Nephron (organoid): Measurements from ENCODE around the gene TP53BP1.

ENCODE experiments used
- H3K27ac Mint-ChIP-seq, 3 experiments: 2 replicates each; pipeline ENCODE4 v1.8.0; 2020; ENCODE audit warnings: mixed read lengths in 3 of 3, mild to moderate bottlenecking in 2 of 3, moderate library complexity in 1 of 3
- H3K27me3 Mint-ChIP-seq: 2 replicates; pipeline ENCODE4 v1.8.0; 2021; ENCODE audit warnings: low read depth, mild to moderate bottlenecking, moderate library complexity, mixed read lengths
- H3K36me3 Mint-ChIP-seq: 2 replicates; pipeline ENCODE4 v1.8.0; 2020; ENCODE audit warnings: low read depth, mixed read lengths
- H3K4me1 Mint-ChIP-seq: 2 replicates; pipeline ENCODE4 v1.8.0; 2020; ENCODE audit warnings: mixed read lengths
- H3K4me3 Mint-ChIP-seq, 3 experiments: 2 replicates each; pipeline ENCODE4 v1.8.0; 2020; ENCODE audit warnings: mild to moderate bottlenecking in 3 of 3, mixed read lengths in 3 of 3, moderate library complexity in 2 of 3
- H3K9me3 Mint-ChIP-seq: 2 replicates; pipeline ENCODE4 v1.8.0; 2020; ENCODE audit warnings: mixed read lengths
- CTCF ChIP-seq, 3 experiments: fragments of 200-600 bp; sonication (generic); IDR thresholded peaks; one replicate each; pipeline ENCODE4 v1.5.0; 2021; ENCODE audit warnings: antibody characterized with exemption in 3 of 3; ENCODE audit not compliant: unreplicated experiment in 3 of 3

TP53BP1 gene

DNA sequence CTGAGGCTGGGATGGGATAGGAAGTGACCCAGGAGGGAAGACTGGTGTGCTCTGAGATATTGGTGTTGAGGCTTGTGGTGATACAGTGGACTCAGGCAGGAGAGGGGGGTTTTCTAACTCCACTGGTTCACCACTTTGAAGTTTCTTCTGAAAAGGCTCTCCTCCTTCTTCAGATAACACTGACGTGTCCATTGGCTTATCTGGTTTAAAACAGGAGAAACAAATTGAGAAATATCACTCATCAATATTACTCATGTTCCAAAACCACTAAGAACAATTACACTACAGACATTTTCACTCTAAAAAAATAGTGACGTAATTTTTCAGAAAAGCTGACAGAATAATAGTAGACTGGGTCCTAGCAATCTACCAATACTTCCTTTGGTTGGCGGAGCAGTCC is 23.1 kb downstream of the TP53BP1 start:
- Mint-ChIP-seq H3K4me1 (no peaks in the 10 kb centered on the region), H3K36me3 (peaks cover 90% of the 10 kb centered on the region), H3K4me3 (no peak overlapping the region), H3K9me3 (no peaks in the 10 kb centered on the region), H3K27me3 (no peaks in the 10 kb centered on the region), H3K27ac (no peak overlapping the region)
- no peak for TF ChIP-seq CTCF (IDR thresholded peaks at IDR 0.05; ENCODE audit: unreplicated experiment in 3 of 3)

DNA sequence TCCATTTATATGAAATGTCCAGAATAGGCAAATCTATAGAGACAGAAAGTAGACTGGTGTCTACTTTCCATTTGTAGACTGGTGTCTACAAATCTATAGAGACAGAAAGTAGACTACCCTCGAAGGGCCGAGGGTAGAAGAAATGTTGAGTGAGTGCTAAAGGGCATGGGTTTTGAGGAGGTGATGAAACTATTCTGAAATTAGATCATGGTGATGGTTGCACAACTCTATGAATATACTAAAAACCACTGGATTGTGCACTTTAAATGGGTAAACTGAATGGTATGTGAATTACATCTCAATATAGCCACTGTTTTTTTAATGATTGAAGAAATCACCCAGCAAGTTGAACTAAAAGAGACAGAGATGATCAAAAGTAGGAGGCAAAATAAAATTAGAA is 27.9 kb downstream of the TP53BP1 start:
- Mint-ChIP-seq H3K27ac (no peak overlapping the region), H3K36me3 (peaks cover 81% of the 10 kb centered on the region), H3K9me3 (no peaks in the 10 kb centered on the region), H3K4me1 (no peaks in the 10 kb centered on the region), H3K27me3 (no peaks in the 10 kb centered on the region), H3K4me3 (no peak overlapping the region)
- TF ChIP-seq CTCF (IDR thresholded peaks at IDR 0.05; ENCODE audit: unreplicated experiment in 3 of 3), result no peak

DNA sequence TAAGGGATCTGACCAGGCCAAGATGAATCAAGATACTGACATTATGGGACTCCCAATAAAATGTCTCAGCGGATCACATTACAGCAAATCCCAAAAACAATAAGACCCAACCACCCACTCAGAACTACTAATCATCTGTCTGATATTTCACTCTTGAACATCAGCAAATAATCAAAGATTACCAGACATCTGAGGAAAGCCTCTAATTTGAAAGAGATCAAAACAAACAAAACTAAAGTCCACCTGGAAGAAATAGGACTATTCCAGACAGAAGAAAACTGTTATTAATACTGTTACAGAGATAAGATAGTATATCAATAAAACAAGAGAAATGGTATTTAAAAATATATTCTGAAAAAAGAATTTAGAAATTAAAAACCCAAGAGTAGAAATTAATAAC is 29.0 kb downstream of the TP53BP1 start:
- Mint-ChIP-seq H3K27me3 (no peaks in the 10 kb centered on the region), H3K9me3 (no peaks in the 10 kb centered on the region), H3K4me1 (no peaks in the 10 kb centered on the region), H3K4me3 (no peak overlapping the region), H3K27ac (no peak overlapping the region), H3K36me3 (peaks cover 76% of the 10 kb centered on the region)
- no peak for TF ChIP-seq CTCF (IDR thresholded peaks at IDR 0.05; ENCODE audit: unreplicated experiment in 3 of 3)

- no peaks in the 10 kb centered on the region for H3K4me1 Mint-ChIP-seq
- no peak overlapping the region for H3K27ac Mint-ChIP-seq
Measured at GRCh38 chr15:43463507-43463906, 29.4 kb downstream of the TP53BP1 start.

DNA sequence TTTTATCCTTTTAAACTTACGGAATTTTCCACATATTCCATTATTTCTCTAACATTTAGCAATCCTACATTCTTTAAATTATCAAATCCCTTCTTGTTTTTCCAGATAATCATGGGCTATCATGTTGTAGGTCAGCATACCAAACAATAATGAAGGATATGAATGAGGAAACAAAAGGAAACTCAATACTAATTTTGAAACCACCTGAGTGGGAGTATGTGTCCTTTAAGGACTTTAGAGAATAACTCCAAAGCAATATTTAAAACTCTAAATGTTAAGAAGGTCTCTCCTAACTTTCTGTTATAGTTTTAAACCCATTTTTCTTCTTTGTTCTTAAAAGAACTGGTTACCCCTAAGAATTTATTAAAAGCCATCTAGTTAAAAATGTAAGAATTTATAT is 43.0 kb downstream of the TP53BP1 start:
- no peaks in the 10 kb centered on the region for H3K4me1 Mint-ChIP-seq
- peaks cover 58% of the 10 kb centered on the region for H3K36me3 Mint-ChIP-seq
- no peak overlapping the region for H3K27ac Mint-ChIP-seq
- TF ChIP-seq CTCF (IDR thresholded peaks at IDR 0.05; ENCODE audit: unreplicated experiment in 3 of 3), result no peak
- H3K4me3 Mint-ChIP-seq, result no peak overlapping the region
- no peaks in the 10 kb centered on the region for H3K9me3 Mint-ChIP-seq
- no peaks in the 10 kb centered on the region for H3K27me3 Mint-ChIP-seq

More at GRCh38 chr15:43463507-43463906, 29.4 kb downstream of the TP53BP1 start:
- peaks cover 71% of the 10 kb centered on the region for H3K36me3 Mint-ChIP-seq
- H3K9me3 Mint-ChIP-seq, result no peaks in the 10 kb centered on the region
- H3K4me3 Mint-ChIP-seq, result no peak overlapping the region
- H3K27me3 Mint-ChIP-seq, result no peaks in the 10 kb centered on the region
- no peak for TF ChIP-seq CTCF (IDR thresholded peaks at IDR 0.05; ENCODE audit: unreplicated experiment in 3 of 3)

DNA sequence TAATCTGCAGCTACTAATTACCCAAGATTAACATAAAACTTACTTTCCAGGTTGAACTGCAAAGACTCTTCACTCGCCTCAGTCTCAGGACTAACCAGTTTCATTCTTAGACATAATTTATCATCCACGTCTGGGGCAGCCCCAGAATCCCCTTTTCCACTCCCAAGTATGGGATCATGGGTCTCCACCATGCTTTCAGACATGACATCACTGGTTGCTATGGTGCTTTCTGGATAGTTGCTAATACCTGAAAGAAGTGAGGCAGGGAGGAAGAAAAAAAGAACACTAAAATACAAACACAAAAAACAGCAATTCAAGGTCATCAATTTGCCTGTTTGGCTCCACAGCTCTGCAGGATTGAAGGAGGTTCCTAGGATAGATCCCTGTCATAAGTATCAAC is 46.6 kb downstream of the TP53BP1 start:
- peaks cover 54% of the 10 kb centered on the region for H3K36me3 Mint-ChIP-seq
- no peak overlapping the region for H3K27ac Mint-ChIP-seq
- H3K27me3 Mint-ChIP-seq, result no peaks in the 10 kb centered on the region
- H3K4me1 Mint-ChIP-seq, result no peaks in the 10 kb centered on the region
- TF ChIP-seq CTCF (IDR thresholded peaks at IDR 0.05; ENCODE audit: unreplicated experiment in 3 of 3), result no peak
- no peak overlapping the region for H3K4me3 Mint-ChIP-seq
- H3K9me3 Mint-ChIP-seq, result no peaks in the 10 kb centered on the region
